ENCODE results near the gene STH. TPM values are rescaled to one million over a fixed set of nuclear protein-coding genes. Genes with fewer than 3 reads are reported as not detected.

The STH gene
- total and polyA plus RNA-seq, 10 of the 15 experiments (the other 5 are each of a cell fraction or from before 2014, with no cell fraction given) = not detected

DNA sequence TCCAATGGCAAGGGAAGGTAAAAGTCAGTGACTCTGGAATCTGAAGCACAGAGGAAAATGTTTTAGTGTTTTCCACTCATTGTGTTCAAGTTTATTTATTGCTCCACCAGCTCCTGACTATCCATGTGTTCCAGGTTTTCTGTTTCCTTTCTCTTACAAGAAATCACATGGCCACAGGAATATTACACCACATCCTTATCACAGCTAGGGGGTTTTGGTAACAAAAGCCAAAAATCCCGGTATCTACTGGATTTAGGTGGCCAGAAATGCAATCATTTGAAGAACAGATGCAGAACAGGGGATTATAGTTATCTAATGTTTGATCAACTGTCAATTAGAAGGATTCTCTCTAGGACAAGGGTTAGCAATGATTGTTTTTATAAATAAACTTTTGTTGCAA, 47.9 kb downstream of the STH start:
- Histone ChIP-seq H3K9me3 (replicated peaks; ENCODE audit: control insufficient read depth, insufficient read depth, low read length) (no peaks in the 10 kb centered on the region), H3K79me2 (ENCODE audit: control insufficient read depth, insufficient read depth, low read length) (no peaks in the 10 kb centered on the region), H4K20me1 (ENCODE audit: control insufficient read depth, insufficient read depth) (no peaks in the 10 kb centered on the region), H3K9ac (ENCODE audit: control insufficient read depth, insufficient read depth, low read length) (no peak overlapping the region), H3K27ac (ENCODE audit: control insufficient read depth, insufficient read depth) (no peak overlapping the region), H3K4me2 (ENCODE audit: control insufficient read depth, insufficient read depth) (no peak overlapping the region), H3K27me3 (replicated peaks in 1 of 2; ENCODE audit: control insufficient read depth in 2 of 2, insufficient read depth in 2 of 2, low read length in 1 of 2) (no peaks in the 10 kb centered on the region), H3K4me1 (ENCODE audit: control insufficient read depth, insufficient read depth, low read length) (peaks cover 3% of the 10 kb centered on the region), H2AFZ (ENCODE audit: control insufficient read depth, low read depth, low read length) (no peak overlapping the region), H3K4me3 (no peak overlapping the region), H3K36me3 (ENCODE audit: control insufficient read depth in 2 of 2, insufficient read depth in 2 of 2, low read length in 1 of 2) (peaks cover 13 to 36% of the 10 kb centered on the region in 2 experiments)
- TF ChIP-seq RELA (IDR thresholded peaks at IDR 0.05; ENCODE audit: borderline replicate concordance, partially characterized antibody) (no peak), SUPT20H (IDR thresholded peaks at IDR 0.05; ENCODE audit: borderline replicate concordance, control insufficient read depth, low read depth, low read length) (no peak), BMI1 (IDR thresholded peaks at IDR 0.05; ENCODE audit: borderline replicate concordance) (no peak), MYB (IDR thresholded peaks at IDR 0.05; ENCODE audit: borderline replicate concordance, low read depth, low read length) (no peak), MLLT1 (IDR thresholded peaks at IDR 0.05) (no peak)
- RAD21 ChIA-PET (ENCODE audit: unreplicated experiment) = interaction anchor here (0.6 to 0.8 kb wide), 2 partner anchors 65 to 140 kb away, joined by 5 to 9 read pairs; no protein-coding TSS in a partner anchor
- DNase-seq (ENCODE audit: low read depth, low spot score) = no peak
- POLR2A ChIA-PET = no interaction called here
- no peak for FAIRE-seq
- no peak for ATAC-seq
- intact Hi-C loops (cut with micrococcal nuclease; ENCODE audit: unreplicated experiment) = no loop called here
- WGBS (ENCODE audit: insufficient coverage, insufficient replicate concordance, low lambda C conversion rate, missing lambda C conversion rate) = 100% methylated on average over 1 of the region's 1 CpG
- CTCF ChIA-PET = interaction anchor here (1.1 to 5.8 kb wide), 4 partner anchors 12 to 166 kb away, joined by 5 to 120 read pairs (median 30); partner anchors contain the start of gene KANSL1
- in situ Hi-C loops (cut with MboI) = no loop called here
- BruUV-seq (replicated peaks) = no TSS peak
- SMC1A ChIA-PET (ENCODE audit: uncharacterized antibody, unreplicated experiment) = interaction anchor here (0.7 to 1.3 kb wide), 4 partner anchors 10 to 166 kb away, joined by 3 to 6 read pairs (median 3); no protein-coding TSS in a partner anchor

Measured in GM12878 (cell line).